Ovary (tissue), 3 donors: ENCODE measurements around the gene SEMA4C.

Experiments
- EP300 ChIP-seq: sonication (generic); formaldehyde crosslinking; IDR thresholded peaks from one replicate; pipeline ENCODE4 v1.6.1; 2017; ENCODE audit warnings: antibody characterized with exemption
- TF ChIP-seq, protein P1 (sequence below), 3 donors: fragments of 450-650 bp in 2 of 3; fragments of 200-600 bp in 1 of 3; IDR thresholded peaks; one replicate each; pipeline versions ENCODE4 v1.5.1 to v1.8.0; 2016 to 2022; ENCODE audit warnings: antibody characterized with exemption in 3 of 3, mild to moderate bottlenecking in 1 of 3
- donor health status: DM: no; HTN: no; CAD: no.

GRCh38 chr2:96913117-96913397 lies 43.2 kb upstream of the SEMA4C start:
- TF ChIP-seq, protein P1, sequence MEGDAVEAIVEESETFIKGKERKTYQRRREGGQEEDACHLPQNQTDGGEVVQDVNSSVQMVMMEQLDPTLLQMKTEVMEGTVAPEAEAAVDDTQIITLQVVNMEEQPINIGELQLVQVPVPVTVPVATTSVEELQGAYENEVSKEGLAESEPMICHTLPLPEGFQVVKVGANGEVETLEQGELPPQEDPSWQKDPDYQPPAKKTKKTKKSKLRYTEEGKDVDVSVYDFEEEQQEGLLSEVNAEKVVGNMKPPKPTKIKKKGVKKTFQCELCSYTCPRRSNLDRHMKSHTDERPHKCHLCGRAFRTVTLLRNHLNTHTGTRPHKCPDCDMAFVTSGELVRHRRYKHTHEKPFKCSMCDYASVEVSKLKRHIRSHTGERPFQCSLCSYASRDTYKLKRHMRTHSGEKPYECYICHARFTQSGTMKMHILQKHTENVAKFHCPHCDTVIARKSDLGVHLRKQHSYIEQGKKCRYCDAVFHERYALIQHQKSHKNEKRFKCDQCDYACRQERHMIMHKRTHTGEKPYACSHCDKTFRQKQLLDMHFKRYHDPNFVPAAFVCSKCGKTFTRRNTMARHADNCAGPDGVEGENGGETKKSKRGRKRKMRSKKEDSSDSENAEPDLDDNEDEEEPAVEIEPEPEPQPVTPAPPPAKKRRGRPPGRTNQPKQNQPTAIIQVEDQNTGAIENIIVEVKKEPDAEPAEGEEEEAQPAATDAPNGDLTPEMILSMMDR (IDR thresholded peaks at IDR 0.05) = no peak
- TF ChIP-seq EP300 = no peak
